NB4 (cell line): ENCODE results near the gene BCL2L1.

Source experiments
- MYC ChIP-seq: IDR thresholded peaks from 2 replicates; pipeline ENCODE4 v1.6.1; 2011; ENCODE audit warnings: low read depth, low read length
- POLR2A ChIP-seq: IDR thresholded peaks from 2 replicates; pipeline ENCODE4 v1.6.1; 2011; ENCODE audit warnings: mild to moderate bottlenecking; ENCODE audit not compliant: insufficient read length; ENCODE audit errors: extremely low read depth
- TF ChIP-seq, protein P1 (sequence below): IDR thresholded peaks from one replicate; pipeline ENCODE4 v1.5.1; 2012; ENCODE audit warnings: low read depth, low read length

DNA sequence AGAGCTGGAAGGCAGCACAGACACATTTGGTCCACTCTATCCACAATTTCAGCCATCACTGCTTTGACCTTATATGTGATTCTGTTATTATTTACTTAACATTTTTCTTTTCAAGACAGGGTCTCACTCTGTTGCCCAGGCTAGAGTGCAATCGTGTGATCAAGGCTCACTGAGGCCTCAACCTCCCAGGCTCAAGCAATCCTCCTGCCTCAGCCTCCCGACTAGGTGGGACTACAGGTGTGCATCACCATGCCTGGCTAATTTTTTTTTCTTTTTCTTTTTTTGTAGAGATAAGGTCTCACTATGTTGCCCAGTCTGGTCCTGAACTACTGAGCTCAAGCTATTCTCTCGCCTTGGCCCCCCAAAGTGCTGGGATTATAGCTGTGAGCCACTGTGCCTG, 40.3 kb downstream of the BCL2L1 start:
- TF ChIP-seq POLR2A (no peak), MYC (no peak)
- TF ChIP-seq, protein P1, sequence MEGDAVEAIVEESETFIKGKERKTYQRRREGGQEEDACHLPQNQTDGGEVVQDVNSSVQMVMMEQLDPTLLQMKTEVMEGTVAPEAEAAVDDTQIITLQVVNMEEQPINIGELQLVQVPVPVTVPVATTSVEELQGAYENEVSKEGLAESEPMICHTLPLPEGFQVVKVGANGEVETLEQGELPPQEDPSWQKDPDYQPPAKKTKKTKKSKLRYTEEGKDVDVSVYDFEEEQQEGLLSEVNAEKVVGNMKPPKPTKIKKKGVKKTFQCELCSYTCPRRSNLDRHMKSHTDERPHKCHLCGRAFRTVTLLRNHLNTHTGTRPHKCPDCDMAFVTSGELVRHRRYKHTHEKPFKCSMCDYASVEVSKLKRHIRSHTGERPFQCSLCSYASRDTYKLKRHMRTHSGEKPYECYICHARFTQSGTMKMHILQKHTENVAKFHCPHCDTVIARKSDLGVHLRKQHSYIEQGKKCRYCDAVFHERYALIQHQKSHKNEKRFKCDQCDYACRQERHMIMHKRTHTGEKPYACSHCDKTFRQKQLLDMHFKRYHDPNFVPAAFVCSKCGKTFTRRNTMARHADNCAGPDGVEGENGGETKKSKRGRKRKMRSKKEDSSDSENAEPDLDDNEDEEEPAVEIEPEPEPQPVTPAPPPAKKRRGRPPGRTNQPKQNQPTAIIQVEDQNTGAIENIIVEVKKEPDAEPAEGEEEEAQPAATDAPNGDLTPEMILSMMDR: no peak
